Astrocyte of the cerebellum (primary cell): ENCODE results near the gene SERTAD3.

ENCODE experiments used
- DNase-seq: peaks from one replicate; pipeline ENCODE4 v3.0.0-alpha.2; 2011; ENCODE audit warnings: low read depth
- H3K4me3 ChIP-seq: 2 replicates; pipeline ENCODE4 v1.5.1; 2011; ENCODE audit warnings: mild to moderate bottlenecking, low read depth, low read length, moderate library complexity
- CTCF ChIP-seq: IDR thresholded peaks from 2 replicates; pipeline ENCODE4 v1.5.1; 2012; ENCODE audit warnings: low read length, low read depth, moderate library complexity, mild to moderate bottlenecking; ENCODE audit errors: missing control alignments
- in situ Hi-C: cut with HindIII; loops from 2 replicates; pipeline ENCODE4 v1.10.0; 2017; ENCODE audit warnings: low sequenced_read_pairs

Gene SERTAD3

GRCh38 chr19:40397568-40397906, 46.6 kb downstream of the SERTAD3 start:
- in situ Hi-C loops, result no loop called here
- no peak for TF ChIP-seq CTCF
- no peak overlapping the region for H3K4me3 ChIP-seq
- DNase-seq, result no peak

GRCh38 chr19:40396886-40397567, 47.1 kb downstream of the SERTAD3 start:
- in situ Hi-C loops, result no loop called here
- no peak overlapping the region for H3K4me3 ChIP-seq
- no peak for TF ChIP-seq CTCF
- no peak for DNase-seq

- DNase-seq, result no peak
- TF ChIP-seq CTCF, result no peak
- H3K4me3 ChIP-seq, result no peak overlapping the region
- in situ Hi-C loops, result no loop called here
These were observed 48.2 kb downstream of the SERTAD3 start for GRCh38 chr19:40395956-40396355.

GRCh38 chr19:40394816-40395210, 49.3 kb downstream of the SERTAD3 start:
- no peak for DNase-seq
- no peak for TF ChIP-seq CTCF
- in situ Hi-C loops, result no loop called here
- H3K4me3 ChIP-seq, result no peak overlapping the region

GRCh38 chr19:40393894-40394815, 50.0 kb downstream of the SERTAD3 start:
- TF ChIP-seq CTCF, result no peak
- no peak overlapping the region for H3K4me3 ChIP-seq
- no peak for DNase-seq
- in situ Hi-C loops, result no loop called here

GRCh38 chr19:40392894-40393517, 51.1 kb downstream of the SERTAD3 start:
- in situ Hi-C loops, result no loop called here
- TF ChIP-seq CTCF, result no peak
- DNase-seq, result no peak
- no peak overlapping the region for H3K4me3 ChIP-seq
